HepG2 (cell line): ENCODE results near the gene PARP11. TPM values are rescaled to one million over a fixed set of nuclear protein-coding genes. Genes with fewer than 3 reads are reported as not detected.

Experiments
- ATAC-seq: fragments of 200-7000 bp; cut with Tn5 transposase; 3 replicates; pipeline ENCODE4 v1.9.1; 2020; ENCODE audit warnings: mild to moderate bottlenecking, moderate library complexity
- BruUV-seq: library from RNA; stranded (reverse); fragments of 400-500 nt; replicated peaks from 2 replicates; lab custom pipeline; 2021; lab: Mats Ljungman, UMichigan
- CTCF ChIA-PET: fragments of 300-600 bp; formaldehyde crosslinking; extraction: SDS; loops from one replicate; lab custom pipeline; 2021; ENCODE audit warnings: low total read pairs, inconsistent platforms, low intra/inter-chr PET ratio; lab: Yijun Ruan, JAX
- POLR2A ChIA-PET: fragments of 350-600 bp; sonication (Branson Sonifier 250); formaldehyde crosslinking; loops from one replicate; lab custom pipeline; 2020; ENCODE audit warnings: antibody characterized with exemption, inconsistent platforms; lab: Yijun Ruan, JAX
- DNase-seq: peaks from one replicate; pipeline ENCODE4 v3.0.0-alpha.2; 2015; ENCODE audit warnings: low spot score
- FAIRE-seq: peaks from 3 replicates; lab custom pipeline; 2011; peaks lifted over from hg19 to GRCh38; lab: Jason Lieb, UNC
- H2AFZ ChIP-seq: one replicate; pipeline ENCODE4 v1.6.1; 2011; ENCODE audit warnings: low read length, inconsistent platforms
- H3K27ac ChIP-seq: fragments of 300-600 bp; 3 replicates; pipeline ENCODE4 v1.8.0; 2011; ENCODE audit warnings: mixed run types, mild to moderate bottlenecking, mixed read lengths, low read length, inconsistent platforms; ENCODE audit not compliant: insufficient read depth; ENCODE audit errors: extremely low read length
- H3K27me3 ChIP-seq, 2 experiments: fragments of 200-600 bp in 1 of 2; 2 replicates in 1 of 2; 3 replicates in 1 of 2; pipeline versions ENCODE4 v1.6.0 to v1.8.0; 2011; ENCODE audit warnings: low read length in 2 of 2, mild to moderate bottlenecking in 2 of 2, moderate library complexity in 2 of 2, inconsistent platforms in 1 of 2; ENCODE audit not compliant: insufficient read depth in 2 of 2, control insufficient read depth in 1 of 2
- H3K36me3 ChIP-seq, 2 experiments: fragments of 200-600 bp in 1 of 2; replicated peaks in 1 of 2; 2 replicates in 1 of 2; 3 replicates in 1 of 2; pipeline versions ENCODE4 v1.5.1 to v1.8.0; 2011; ENCODE audit warnings: low read length in 2 of 2, inconsistent platforms in 1 of 2; ENCODE audit not compliant: insufficient read depth in 2 of 2, control insufficient read depth in 1 of 2
- H3K4me1 ChIP-seq: 2 replicates; pipeline ENCODE4 v1.5.1; 2012; ENCODE audit warnings: low read length, inconsistent platforms; ENCODE audit not compliant: insufficient read depth
- H3K4me2 ChIP-seq: 2 replicates; pipeline ENCODE4 v1.6.0; 2011; ENCODE audit warnings: low read depth, low read length, inconsistent platforms
- H3K4me3 ChIP-seq, 3 experiments: fragments of 200-600 bp in 1 of 3; sonication (generic), shearing (Covaris generic) in 1 of 3; replicated peaks in 1 of 3; 2 replicates each; pipeline ENCODE4 v1.5.1; 2011 to 2016; ENCODE audit warnings: low read length in 3 of 3, inconsistent platforms in 2 of 3, low read depth in 2 of 3, mild to moderate bottlenecking in 2 of 3, control low read depth in 1 of 3, mixed read lengths in 1 of 3; ENCODE audit not compliant: insufficient read depth in 1 of 3
- H3K79me2 ChIP-seq: one replicate; pipeline ENCODE4 v1.6.1; 2011; ENCODE audit warnings: low read length, inconsistent platforms; ENCODE audit not compliant: insufficient read depth
- H3K9ac ChIP-seq: 2 replicates; pipeline ENCODE4 v1.6.0; 2011; ENCODE audit warnings: mild to moderate bottlenecking, low read depth, low read length, inconsistent platforms; ENCODE audit not compliant: insufficient read depth
- H3K9me3 ChIP-seq: 2 replicates; pipeline ENCODE4 v1.5.1; 2012; ENCODE audit warnings: mild to moderate bottlenecking, low read length
- H4K20me1 ChIP-seq: 2 replicates; pipeline ENCODE4 v1.6.0; 2011; ENCODE audit warnings: inconsistent platforms, mild to moderate bottlenecking, low read length, moderate library complexity; ENCODE audit not compliant: insufficient read depth
- FOXA3 ChIP-seq: IDR thresholded peaks from 2 replicates; pipeline ENCODE4 v1.6.1; 2016; ENCODE audit warnings: missing genetic modification reagents, missing compliant biosample characterization
- HNF1B ChIP-seq: sonication (generic); formaldehyde crosslinking; IDR thresholded peaks from 2 replicates; pipeline ENCODE4 v1.5.1; 2020; ENCODE audit warnings: mild to moderate bottlenecking, moderate library complexity, missing genetic modification reagents
- HNF4A ChIP-seq: sonication (generic); formaldehyde crosslinking; IDR thresholded peaks from 2 replicates; pipeline ENCODE4 v1.4.0; 2020; ENCODE audit warnings: missing genetic modification reagents
- HNF4G ChIP-seq, 2 experiments: sonication (generic) in 1 of 2; formaldehyde crosslinking in 1 of 2; IDR thresholded peaks; 2 replicates each; pipeline versions ENCODE4 v1.4.0 to v1.6.1; 2011 to 2020; ENCODE audit warnings: borderline replicate concordance in 2 of 2, low read depth in 2 of 2, mild to moderate bottlenecking in 2 of 2, low read length in 1 of 2, missing genetic modification reagents in 1 of 2, moderate library complexity in 1 of 2
- MIXL1 ChIP-seq: IDR thresholded peaks from 2 replicates; pipeline ENCODE4 v1.6.1; 2016
- NFE2L1 ChIP-seq: sonication (generic); formaldehyde crosslinking; IDR thresholded peaks from 2 replicates; pipeline ENCODE4 v1.4.0; 2020; ENCODE audit warnings: missing genetic modification reagents, mild to moderate bottlenecking, borderline replicate concordance
- NONO ChIP-seq, 2 experiments: fragments of 450-650 bp in 1 of 2; sonication (generic) in 1 of 2; formaldehyde crosslinking in 1 of 2; IDR thresholded peaks in 1 of 2; conservative IDR thresholded peaks in 1 of 2; 2 replicates each; pipeline versions ENCODE4 v1.6.1 to v1.8.0; 2017 to 2022; ENCODE audit warnings: mild to moderate bottlenecking in 1 of 2, missing genetic modification reagents in 1 of 2, moderate library complexity in 1 of 2
- PBX2 ChIP-seq: IDR thresholded peaks from 2 replicates; pipeline ENCODE4 v1.6.1; 2016; ENCODE audit warnings: control low read depth
- SAP130 ChIP-seq: IDR thresholded peaks from 2 replicates; pipeline ENCODE4 v1.6.1; 2016; ENCODE audit warnings: low read depth
- SATB2 ChIP-seq: sonication (generic); formaldehyde crosslinking; IDR thresholded peaks from 2 replicates; pipeline ENCODE4 v1.5.0; 2020; ENCODE audit warnings: missing genetic modification reagents
- SIX4 ChIP-seq: sonication (generic); formaldehyde crosslinking; IDR thresholded peaks from 2 replicates; pipeline ENCODE4 v1.4.0; 2020; ENCODE audit warnings: missing genetic modification reagents
- SOX6 ChIP-seq, 2 experiments: fragments of 450-650 bp in 1 of 2; sonication (generic) in 1 of 2; formaldehyde crosslinking in 1 of 2; IDR thresholded peaks; 2 replicates each; pipeline versions ENCODE4 v1.4.0 to v1.6.1; 2017 to 2020; ENCODE audit warnings: antibody characterized with exemption in 1 of 2, mild to moderate bottlenecking in 1 of 2, missing genetic modification reagents in 1 of 2
- TBX3 ChIP-seq: fragments of 450-650 bp; IDR thresholded peaks from 2 replicates; pipeline ENCODE4 v1.6.1; 2017; ENCODE audit warnings: antibody characterized with exemption, mild to moderate bottlenecking, inconsistent platforms, borderline replicate concordance
- ZBTB39 ChIP-seq: sonication (generic); formaldehyde crosslinking; IDR thresholded peaks from 2 replicates; pipeline ENCODE4 v1.5.0; 2020; ENCODE audit warnings: missing genetic modification reagents
- ZNF124 ChIP-seq: sonication (generic); formaldehyde crosslinking; IDR thresholded peaks from 2 replicates; pipeline ENCODE4 v1.4.0; 2020; ENCODE audit warnings: missing genetic modification reagents
- ZNF326 ChIP-seq: sonication (generic); formaldehyde crosslinking; IDR thresholded peaks from 2 replicates; pipeline ENCODE4 v1.4.0; 2020; ENCODE audit warnings: missing genetic modification reagents, borderline replicate concordance
- ZNF33A ChIP-seq: sonication (generic); formaldehyde crosslinking; IDR thresholded peaks from 2 replicates; pipeline ENCODE4 v1.5.1; 2020; ENCODE audit warnings: missing genetic modification reagents, mild to moderate bottlenecking, moderate library complexity, borderline replicate concordance
- ZNF652 ChIP-seq: IDR thresholded peaks from 2 replicates; pipeline ENCODE4 v1.6.1; 2016; ENCODE audit warnings: low read depth, borderline replicate concordance
- WGBS: methylation state at CpG from one replicate; pipeline ENCODE4 v1.1.6; 2017; ENCODE audit warnings: low lambda C conversion rate; 5-methylcytosine and 5-hydroxymethylcytosine counted together
- in situ Hi-C: cut with HindIII; loops from 2 replicates; pipeline ENCODE4 v1.10.0; 2017; ENCODE audit warnings: low pct_unique_long_range_greater_than_20kb; ENCODE audit not compliant: extremely low pct_ligation_motif_present
- intact Hi-C: fragments of 100-400 bp; cut with micrococcal nuclease; formaldehyde crosslinking; loops from one replicate; pipeline ENCODE4 v1.10.0; 2022; ENCODE audit not compliant: unreplicated experiment
- polyA plus RNA-seq, 8 experiments: library from polyadenylated mRNA; depleted of rRNA in 3 of 8; stranded (reverse) in 7 of 8; unstranded in 1 of 8; fragments of >200 nt; fragmentation: Illumina TruSeq in 4 of 8; extraction: Trizol in 4 of 8; gene quantifications; 2 replicates each; pipeline versions ENCODE4 v1.2.1 to v1.2.3, GENCODE V29; 2011 to 2016; ENCODE audit warnings: low read depth in 4 of 8, missing spikeins in 1 of 8, mixed read lengths in 1 of 8; ENCODE audit not compliant: insufficient read depth in 1 of 8
- total RNA-seq, 5 experiments: library from RNA; depleted of rRNA; stranded (reverse); fragments of >200 nt; fragmentation: Illumina TruSeq; extraction: Trizol; gene quantifications; 2 replicates each; pipeline ENCODE4 v1.2.3, GENCODE V29; 2016; ENCODE audit warnings: low read depth in 1 of 5

The PARP11 gene
- total and polyA plus RNA-seq, 2 of the 13 experiments (the other 11 are each of a cell fraction or from before 2014, with no cell fraction given) = 4.0 to 7.6 TPM

GRCh38 chr12:3795492-3796133 is 77.6 kb downstream of the PARP11 start:
- Histone ChIP-seq H3K27me3 (no peaks in the 10 kb centered on the region), H2AFZ (no peak overlapping the region), H3K79me2 (no peaks in the 10 kb centered on the region), H3K4me2 (peak overlapping the region; percentile 23; the same call in 1 of the 2 replicates), H3K4me3 (no peak overlapping the region), H3K9ac (no peak overlapping the region), H3K9me3 (no peaks in the 10 kb centered on the region), H3K36me3 (no peaks in the 10 kb centered on the region), H3K4me1 (peaks cover 25% of the 10 kb centered on the region), H4K20me1 (no peaks in the 10 kb centered on the region), H3K27ac (no peak overlapping the region)
- 11% methylated on average over 4 of the region's 5 CpGs for WGBS
- ATAC-seq (peak; percentile 81), FAIRE-seq (no peak), DNase-seq (peak; percentile 19)
- no TSS peak for BruUV-seq
- in situ Hi-C loops (no loop called here), intact Hi-C loops (no loop called here)
- ChIA-PET POLR2A (no interaction called here), CTCF (no interaction called here)
- TF ChIP-seq TBX3 (no peak), HNF4G (IDR thresholded peaks at IDR 0.05; ENCODE audit: borderline replicate concordance, low read depth, low read length) (0 out of 2 replicates have a peak, but pooled peaks have one; percentile 10), HNF4G (CRISPR knock-in tag; IDR thresholded peaks at IDR 0.05; ENCODE audit: borderline replicate concordance, low read depth) (no peak), ZNF33A (CRISPR knock-in tag) (peak; percentile 86; the same call in 1 of the 2 replicates), FOXA3 (CRISPR knock-in tag) (peak; percentile 42), ZBTB39 (CRISPR knock-in tag) (no peak), MIXL1 (CRISPR knock-in tag) (0 out of 2 replicates have a peak, but pooled peaks have one; percentile 11), HNF1B (CRISPR knock-in tag) (0 out of 2 replicates have a peak, but pooled peaks have one; percentile 15), ZNF652 (CRISPR knock-in tag) (peak; percentile 94), NONO (IDR thresholded peaks at IDR 0.05) (no peak), NONO (CRISPR knock-in tag; conservative IDR thresholded peaks at IDR 0.05) (no peak), NFE2L1 (CRISPR knock-in tag) (no peak), SATB2 (CRISPR knock-in tag) (no peak), SAP130 (CRISPR knock-in tag) (0 out of 2 replicates have a peak, but pooled peaks have one; percentile 22), ZNF124 (CRISPR knock-in tag) (no peak), ZNF326 (CRISPR knock-in tag) (no peak), PBX2 (CRISPR knock-in tag) (no peak), SOX6 (IDR thresholded peaks at IDR 0.05) (no peak), SOX6 (CRISPR knock-in tag; IDR thresholded peaks at IDR 0.05) (0 out of 2 replicates have a peak, but pooled peaks have one; percentile 25), HNF4A (peak; percentile 31; the same call in 1 of the 2 replicates), SIX4 (CRISPR knock-in tag) (peak; percentile 80)
